Epithelial cell of proximal tubule (primary cell): ENCODE results near the gene MAPKBP1. TPM values are rescaled to one million over a fixed set of nuclear protein-coding genes. Genes with fewer than 3 reads are reported as not detected.

Experiments
- DNase-seq: peaks from one replicate; pipeline ENCODE4 v3.0.0-alpha.2; 2011; ENCODE audit warnings: low read depth
- H3K4me3 ChIP-seq: 2 replicates; pipeline ENCODE4 v1.5.1; 2011; ENCODE audit warnings: low read depth, mild to moderate bottlenecking, low read length
- total RNA-seq: library from RNA; depleted of rRNA; stranded (reverse); fragments of >200 nt; gene quantifications from 2 replicates; pipeline ENCODE4 v1.2.3, GENCODE V29; 2015
- TF ChIP-seq, protein P1 (sequence below): conservative IDR thresholded peaks from 2 replicates; pipeline ENCODE4 v1.5.1; 2012; ENCODE audit warnings: low read depth, mild to moderate bottlenecking, low read length

The MAPKBP1 gene
- total RNA-seq, 1 donor from 2014 or later, result 14.4 TPM

DNA sequence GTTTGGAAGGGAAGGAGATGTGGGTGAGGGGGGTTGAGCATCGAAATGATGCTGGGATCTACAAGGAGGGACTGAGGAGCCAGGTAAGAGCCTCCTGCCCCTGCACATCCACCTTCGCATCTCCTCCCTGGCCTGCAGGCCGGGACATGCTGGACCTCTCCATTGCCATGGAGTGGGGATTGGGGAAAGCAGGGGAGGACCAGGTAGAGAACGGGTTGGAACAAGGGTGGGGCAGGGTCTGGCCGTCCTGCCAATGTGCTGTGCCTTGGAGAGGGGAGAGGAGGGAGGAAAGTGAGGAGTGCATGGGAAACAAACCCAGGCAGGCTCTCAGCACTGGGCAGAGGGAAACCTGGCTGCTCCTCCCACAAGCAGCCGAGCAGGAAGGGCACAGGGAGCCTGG is 74.9 kb downstream of the MAPKBP1 start:
- H3K4me3 ChIP-seq, result no peak overlapping the region
- TF ChIP-seq, protein P1, sequence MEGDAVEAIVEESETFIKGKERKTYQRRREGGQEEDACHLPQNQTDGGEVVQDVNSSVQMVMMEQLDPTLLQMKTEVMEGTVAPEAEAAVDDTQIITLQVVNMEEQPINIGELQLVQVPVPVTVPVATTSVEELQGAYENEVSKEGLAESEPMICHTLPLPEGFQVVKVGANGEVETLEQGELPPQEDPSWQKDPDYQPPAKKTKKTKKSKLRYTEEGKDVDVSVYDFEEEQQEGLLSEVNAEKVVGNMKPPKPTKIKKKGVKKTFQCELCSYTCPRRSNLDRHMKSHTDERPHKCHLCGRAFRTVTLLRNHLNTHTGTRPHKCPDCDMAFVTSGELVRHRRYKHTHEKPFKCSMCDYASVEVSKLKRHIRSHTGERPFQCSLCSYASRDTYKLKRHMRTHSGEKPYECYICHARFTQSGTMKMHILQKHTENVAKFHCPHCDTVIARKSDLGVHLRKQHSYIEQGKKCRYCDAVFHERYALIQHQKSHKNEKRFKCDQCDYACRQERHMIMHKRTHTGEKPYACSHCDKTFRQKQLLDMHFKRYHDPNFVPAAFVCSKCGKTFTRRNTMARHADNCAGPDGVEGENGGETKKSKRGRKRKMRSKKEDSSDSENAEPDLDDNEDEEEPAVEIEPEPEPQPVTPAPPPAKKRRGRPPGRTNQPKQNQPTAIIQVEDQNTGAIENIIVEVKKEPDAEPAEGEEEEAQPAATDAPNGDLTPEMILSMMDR, result no peak
- no peak for DNase-seq

DNA sequence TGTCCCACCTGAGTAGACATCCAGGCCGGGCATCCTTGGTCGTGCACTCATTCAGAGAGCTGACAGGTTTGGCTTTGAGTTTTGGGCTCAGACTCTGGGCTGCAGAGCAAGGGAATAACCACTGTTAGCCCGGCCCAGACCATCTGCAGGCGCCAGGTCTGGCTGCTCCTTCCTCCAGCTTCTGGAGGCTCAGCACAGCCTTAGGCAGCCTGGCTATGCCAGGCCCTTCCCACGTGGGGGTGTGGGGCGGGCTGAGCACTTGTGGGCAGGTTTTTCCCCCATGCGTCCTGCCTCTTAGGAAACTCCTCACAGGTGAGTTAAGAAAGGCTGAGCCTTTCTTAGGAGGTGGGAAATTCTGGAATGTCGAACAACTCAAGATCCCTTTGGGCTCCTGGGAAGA is 75.6 kb downstream of the MAPKBP1 start:
- DNase-seq, result no peak
- no peak overlapping the region for H3K4me3 ChIP-seq
- TF ChIP-seq, protein P1, result no peak

DNA sequence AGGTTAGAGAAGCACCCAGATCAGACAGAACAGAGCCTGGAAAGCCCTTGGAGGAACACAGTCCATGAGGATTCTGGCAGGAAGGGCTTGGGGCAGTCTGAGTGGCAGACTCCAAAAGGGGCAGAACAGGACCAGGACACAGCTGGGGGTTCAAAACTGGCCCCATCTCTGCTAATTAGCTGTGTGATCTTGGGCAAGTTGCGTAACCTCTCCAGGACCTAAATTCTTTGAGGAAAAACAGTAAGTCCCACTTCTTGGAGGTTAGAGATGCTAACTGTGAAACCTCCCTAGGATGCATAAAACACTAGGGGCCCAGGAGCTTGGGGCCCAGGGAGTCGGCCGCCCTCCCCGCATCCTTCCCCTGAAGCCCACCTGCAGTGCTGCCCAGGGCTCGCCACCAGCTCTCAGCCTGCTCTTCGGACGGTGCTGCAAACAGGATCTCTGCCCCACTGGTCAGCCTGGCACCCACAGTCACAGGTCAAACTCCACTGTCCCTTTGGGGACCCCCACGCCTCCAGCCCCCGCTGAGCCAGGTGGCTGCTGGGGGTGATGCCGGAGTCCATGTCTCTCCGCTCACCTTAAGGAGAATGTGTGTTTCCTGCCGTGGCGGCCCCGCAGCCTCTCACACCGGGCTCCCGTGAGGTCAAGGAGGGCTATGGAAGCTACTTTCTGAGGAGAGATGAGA is 76.3 kb downstream of the MAPKBP1 start:
- H3K4me3 ChIP-seq, result no peak overlapping the region
- TF ChIP-seq, protein P1, result no peak
- DNase-seq, result no peak

- no peak for DNase-seq
- no peak overlapping the region for H3K4me3 ChIP-seq
- TF ChIP-seq, protein P1, result no peak
Observed at GRCh38 chr15:41851167-41851523, 76.9 kb downstream of the MAPKBP1 start.

DNA sequence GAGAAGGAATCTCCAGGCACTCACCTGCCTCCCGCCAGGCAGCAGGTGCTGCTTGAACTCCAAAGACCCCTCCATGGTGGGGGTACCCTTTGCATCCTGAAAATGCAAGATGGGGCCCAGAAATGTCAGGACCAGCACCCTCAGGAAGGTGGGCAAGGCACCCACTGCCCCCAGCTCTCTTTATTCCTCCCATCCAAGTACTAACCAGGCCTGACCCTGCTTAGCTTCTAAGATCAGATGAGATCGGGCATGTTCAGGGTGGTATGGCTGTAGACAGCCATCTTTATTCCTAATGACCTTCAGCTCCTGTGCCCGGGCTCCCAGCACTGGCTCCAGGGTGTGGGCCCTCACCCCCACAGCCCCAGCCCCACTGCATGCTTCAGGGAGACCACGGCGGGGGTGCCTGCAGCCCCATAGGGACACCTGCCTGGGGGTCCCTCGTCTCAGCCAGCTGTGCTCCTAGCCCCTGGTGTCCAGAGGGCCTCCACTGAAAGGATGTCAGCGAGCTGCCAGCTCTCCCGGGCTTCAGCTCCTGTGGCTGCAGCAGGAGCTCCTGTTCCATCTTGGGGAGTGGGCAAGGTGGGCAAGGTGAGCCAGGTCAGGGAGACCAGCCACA is 77.6 kb downstream of the MAPKBP1 start:
- TF ChIP-seq, protein P1, result no peak
- DNase-seq, result no peak
- no peak overlapping the region for H3K4me3 ChIP-seq

- TF ChIP-seq, protein P1, result no peak
- DNase-seq, result no peak
Observed at GRCh38 chr15:41852736-41853590, 78.7 kb downstream of the MAPKBP1 start.

More at GRCh38 chr15:41852736-41853590, 78.7 kb downstream of the MAPKBP1 start:
- H3K4me3 ChIP-seq, result no peak overlapping the region
